ENCODE data around the gene AKAP5.
A peak's percentile ranks its signal among the peaks of the same experiment; 100 is the strongest.

The AKAP5 gene, protein sequence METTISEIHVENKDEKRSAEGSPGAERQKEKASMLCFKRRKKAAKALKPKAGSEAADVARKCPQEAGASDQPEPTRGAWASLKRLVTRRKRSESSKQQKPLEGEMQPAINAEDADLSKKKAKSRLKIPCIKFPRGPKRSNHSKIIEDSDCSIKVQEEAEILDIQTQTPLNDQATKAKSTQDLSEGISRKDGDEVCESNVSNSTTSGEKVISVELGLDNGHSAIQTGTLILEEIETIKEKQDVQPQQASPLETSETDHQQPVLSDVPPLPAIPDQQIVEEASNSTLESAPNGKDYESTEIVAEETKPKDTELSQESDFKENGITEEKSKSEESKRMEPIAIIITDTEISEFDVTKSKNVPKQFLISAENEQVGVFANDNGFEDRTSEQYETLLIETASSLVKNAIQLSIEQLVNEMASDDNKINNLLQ

DNA sequence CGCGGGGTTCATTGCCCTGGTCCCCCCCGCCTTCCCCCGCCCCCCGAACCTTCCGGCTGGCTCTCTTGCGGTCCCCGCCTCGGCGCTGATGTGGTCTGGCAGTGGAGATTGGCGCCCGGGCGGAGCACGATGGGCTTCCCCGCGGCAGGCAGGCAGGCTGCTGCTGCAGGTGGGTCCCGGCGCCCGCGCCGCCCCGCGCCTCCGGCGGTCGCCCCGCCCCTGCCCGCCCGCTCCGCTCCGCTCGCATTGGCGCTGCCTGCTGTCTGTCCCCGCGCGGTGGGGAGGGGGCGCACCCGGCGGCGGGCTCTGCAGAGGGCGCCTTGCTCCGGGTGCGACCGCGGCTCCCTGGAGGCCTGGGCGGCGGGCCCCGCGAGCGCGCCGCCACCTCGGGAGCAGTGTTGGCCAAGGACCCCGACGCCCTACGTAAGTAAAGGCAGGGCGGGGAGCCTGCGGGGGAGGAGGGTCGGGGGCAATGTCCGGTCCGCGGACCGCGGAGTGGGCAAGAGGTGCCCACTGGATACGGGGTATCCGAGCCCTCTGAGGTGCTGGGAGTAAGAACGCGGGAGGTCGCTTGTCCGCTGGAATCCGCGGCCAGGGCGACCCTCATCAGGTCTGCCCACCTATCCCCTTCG lies at the start of gene AKAP5:
Gene AKAP5 (plus strand): TSS at position 309 of the 632 bp plus-strand sequence. CDS start 2,896 bp downstream, outside the sequence.
- DNase-seq (ENCODE audit: low spot score), result no peak

DNA sequence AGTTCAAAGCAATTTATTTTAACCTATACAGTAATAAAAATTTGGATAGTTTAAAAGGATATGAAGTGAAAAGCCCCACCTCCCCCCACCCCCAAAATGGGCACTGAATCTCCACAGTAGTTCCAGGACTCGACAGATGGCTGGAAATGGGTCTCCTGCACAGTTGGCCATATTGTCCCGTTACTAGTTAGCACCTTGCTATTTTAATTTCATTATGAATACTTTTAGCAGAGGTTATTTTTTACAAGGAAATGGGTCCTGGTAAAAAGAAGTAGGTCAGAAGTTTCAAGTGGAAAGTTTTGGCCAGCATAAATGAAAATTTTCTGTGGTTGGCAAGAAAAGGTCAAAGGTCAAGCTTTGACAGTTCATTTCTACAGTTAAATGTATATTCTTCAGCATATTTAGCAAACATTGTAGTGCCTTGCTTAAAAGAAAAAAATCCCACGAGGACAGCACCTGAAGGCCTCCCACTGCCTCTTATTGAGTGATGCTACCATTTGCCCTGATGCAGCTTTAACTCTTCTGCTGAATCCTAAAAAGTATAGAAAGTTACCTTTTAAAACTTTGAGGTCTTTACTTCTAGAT lies 48.9 kb upstream of the AKAP5 start:
- no peak for DNase-seq (ENCODE audit: low spot score)

DNA sequence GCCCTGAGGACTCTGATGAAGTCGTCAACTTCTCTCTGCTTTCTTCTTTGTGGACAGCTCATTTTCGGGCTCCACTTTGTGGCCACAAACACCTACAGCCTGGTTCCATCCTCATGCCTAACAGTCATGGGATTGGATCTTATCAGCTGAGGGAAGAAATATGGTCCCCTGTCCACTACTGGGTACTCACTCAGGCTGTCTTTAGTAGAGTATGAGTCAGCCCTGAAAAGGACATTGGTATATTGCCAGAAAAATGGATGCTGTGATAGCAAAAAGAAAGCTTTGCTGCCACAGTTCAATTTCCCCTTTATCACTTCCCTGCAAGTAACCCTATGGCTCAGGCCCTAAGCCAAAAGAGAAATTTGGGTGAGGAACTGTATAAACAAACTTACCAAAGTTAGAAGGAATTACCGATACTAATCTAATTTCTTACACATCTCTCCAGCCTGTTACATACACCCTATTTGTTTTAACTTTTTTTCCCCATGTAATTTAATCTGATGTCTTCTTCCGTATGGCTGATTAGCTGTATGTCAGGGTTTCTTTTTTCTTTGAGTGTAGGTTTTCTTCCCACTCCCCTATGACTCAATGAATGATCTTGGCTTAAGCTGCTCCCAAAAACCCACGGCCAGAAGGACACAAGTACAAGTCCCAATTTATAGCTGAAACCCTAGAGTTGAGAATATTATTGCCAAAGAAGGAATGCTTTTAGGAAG lies 48.1 kb upstream of the AKAP5 start:
- DNase-seq (ENCODE audit: low spot score), result peak; percentile 47

DNA sequence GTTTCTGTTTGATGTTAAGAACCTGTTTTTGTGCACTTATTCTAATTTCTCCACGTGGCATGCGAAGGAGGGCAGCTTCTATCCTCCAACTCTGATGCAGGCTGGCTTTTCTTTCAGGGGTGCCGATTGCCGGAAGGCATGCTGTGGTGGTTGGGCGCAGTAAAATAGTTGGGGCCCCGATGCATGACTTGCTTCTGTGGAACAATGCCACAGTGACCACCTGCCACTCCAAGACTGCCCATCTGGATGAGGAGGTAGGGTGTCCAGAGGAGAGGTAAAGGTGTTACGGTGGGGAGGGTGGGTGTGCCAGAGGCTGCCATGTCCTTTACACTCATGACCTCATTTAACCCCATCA lies 47.6 kb upstream of the AKAP5 start:
- DNase-seq (ENCODE audit: low spot score), result no peak

DNA sequence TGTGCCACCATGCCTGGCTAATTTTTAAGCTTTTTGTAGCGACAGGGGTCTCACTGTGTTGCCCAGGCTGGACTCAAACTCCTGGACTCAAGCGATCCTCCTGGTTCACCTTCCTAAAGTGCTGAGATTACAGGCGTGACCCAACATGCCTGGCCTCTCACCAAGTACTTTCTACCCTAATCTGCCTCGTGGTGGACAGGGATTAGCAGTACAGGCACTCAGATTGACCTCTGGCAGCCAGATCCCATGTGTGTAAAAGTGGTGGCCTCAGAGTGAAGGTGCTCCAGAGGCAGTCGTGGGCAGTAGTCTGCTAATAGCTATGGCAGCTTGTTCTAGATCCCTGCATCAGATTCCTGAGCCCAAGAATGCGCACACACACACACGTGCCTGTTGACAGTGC lies 46.3 kb upstream of the AKAP5 start:
- no peak for DNase-seq (ENCODE audit: low spot score)

DNA sequence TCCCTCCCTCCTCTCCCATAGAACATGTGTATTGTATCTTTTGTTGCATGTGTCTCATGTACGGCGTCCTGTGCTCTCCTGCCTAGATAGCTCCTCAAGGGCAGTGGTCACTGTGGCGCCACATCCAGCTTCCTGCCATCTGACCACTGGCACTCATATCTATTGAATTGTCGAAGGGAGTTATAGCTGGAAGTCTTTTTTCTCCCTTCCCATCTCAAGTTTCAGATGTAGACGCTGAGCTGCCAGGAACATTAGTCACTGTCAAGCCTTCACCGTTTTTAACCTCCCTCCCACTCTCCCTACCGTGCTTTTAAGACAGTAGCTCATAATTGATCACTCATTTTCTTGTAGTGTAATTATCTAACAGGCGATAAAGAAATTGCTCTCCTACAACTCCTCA lies 44.1 kb upstream of the AKAP5 start:
- no peak for DNase-seq (ENCODE audit: low spot score)

DNA sequence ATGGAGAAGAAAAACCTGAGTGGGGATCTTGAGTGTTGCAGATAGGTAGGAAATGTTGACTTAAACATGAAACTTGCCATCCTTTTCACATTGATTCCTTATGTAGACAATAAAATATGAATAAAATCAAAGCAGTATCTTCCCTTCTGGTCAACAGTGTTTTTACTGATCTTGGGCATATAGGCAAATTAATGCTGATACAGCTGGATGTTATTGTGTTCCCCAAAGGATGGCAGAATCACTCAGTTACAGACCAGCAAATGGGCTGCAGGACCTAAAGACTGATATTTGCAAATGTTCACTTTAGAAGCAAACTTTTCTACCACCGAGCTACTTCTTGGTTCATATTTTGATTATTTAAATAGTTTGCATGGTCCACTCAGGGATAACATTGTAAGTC lies 43.3 kb upstream of the AKAP5 start:
- DNase-seq (ENCODE audit: low spot score), result no peak

DNA sequence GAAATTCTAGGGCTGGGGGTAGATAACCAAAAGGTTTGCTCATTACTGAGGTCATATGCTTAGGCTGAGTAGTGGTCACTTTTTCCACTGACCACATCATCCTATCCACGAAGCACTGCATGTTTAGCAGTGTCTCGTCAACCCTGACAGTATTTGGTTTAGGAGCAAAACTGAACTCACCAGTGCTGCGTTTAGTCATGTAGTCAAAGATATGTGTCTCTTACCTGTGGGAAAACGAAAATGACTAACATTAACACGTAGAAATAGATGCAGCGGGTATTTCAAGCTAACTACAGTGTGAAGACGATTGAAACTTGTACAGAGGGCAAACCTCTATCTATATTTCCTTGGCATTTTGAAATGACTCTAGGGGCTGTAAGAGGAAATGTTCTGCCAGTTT lies 42.5 kb upstream of the AKAP5 start:
- DNase-seq (ENCODE audit: low spot score), result no peak

DNA sequence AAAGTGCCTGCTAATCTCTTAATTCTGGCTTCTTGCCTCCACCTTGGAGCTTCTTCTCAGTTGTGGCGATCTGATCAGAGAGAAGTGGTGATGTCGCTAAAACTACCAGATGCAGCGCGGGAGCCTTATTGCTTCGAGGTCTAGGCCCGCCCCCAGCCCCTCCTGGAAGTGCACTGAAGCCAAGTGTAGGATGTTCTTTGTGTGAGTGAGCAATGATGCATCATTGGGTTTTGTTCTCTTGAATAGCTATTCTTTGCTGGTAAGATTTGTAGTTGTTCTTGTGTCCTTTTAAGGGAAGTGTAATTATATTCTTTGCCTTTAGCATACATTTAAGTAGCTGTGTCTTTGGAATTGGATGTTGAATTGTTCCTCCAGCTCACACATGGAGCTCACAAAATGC lies 41.3 kb upstream of the AKAP5 start:
- DNase-seq (ENCODE audit: low spot score), result no peak

DNA sequence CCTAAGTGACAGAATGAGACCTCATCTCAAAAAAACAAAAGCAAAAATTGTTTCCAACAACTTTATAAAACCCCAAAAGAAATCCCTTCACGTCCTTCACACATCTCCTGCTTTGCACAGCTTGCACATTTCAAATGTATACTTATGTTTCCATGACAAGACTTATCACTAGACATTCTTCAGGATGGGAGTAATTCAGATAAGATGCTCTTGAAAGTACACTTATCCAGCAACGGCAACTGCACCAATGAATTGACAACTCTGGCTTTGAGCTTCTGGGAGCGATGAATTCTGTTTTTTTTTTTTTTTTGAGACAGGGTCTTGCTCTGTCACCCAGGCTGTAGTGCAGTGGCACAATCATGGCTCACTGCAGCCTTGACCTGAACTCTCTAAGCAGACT lies 30.8 kb upstream of the AKAP5 start:
- no peak for DNase-seq (ENCODE audit: low spot score)

DNA sequence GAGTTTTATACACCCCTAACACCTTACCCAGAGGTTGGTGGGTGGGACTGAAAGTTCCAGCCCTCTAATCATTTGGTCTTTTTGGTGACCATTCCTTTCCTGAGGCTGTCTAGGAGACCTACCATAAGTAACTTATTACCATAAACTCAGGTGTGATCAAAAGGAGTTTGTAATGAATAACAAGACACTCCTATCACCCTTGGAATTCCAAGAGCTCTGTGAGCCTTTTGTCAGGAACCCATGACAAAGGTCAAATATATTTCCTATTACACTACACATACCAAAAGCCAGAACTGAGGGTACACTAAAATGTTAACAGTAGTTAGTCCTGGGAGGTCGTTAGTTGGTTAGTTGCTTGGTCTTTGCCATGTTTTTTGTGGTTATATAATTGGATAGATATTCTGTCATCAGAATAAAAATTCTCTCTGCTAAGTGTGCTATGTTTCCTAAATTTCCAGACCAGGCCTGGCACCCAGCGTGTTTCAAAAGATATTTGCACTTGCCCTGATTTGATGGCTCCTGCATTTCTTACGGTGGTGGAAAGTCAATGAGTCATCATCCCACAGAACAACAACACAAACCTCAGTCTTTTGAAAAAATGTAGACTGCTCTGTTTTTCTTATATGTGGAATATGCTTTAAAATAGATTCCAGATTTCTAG lies 27.0 kb upstream of the AKAP5 start:
- DNase-seq (ENCODE audit: low spot score), result no peak

DNA sequence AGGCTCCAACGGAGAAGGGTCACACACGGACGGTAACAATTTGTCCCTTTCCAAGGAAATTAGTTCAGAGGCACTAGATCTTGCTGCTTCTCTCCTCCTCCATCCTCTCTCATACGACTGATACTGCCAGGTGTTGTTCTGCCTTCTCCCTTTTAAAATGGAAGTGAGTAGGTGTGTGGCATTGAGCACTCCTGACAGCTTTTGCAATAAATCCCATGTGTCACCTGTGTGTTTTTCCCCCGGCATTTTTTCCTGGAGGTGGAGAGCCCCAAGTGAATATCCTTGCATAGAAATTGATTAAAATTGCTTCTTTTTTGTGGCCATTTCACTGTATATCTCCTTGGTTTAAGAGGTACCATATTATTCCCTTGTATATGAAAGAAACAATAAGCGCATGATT lies 26.2 kb upstream of the AKAP5 start:
- no peak for DNase-seq (ENCODE audit: low spot score)

DNA sequence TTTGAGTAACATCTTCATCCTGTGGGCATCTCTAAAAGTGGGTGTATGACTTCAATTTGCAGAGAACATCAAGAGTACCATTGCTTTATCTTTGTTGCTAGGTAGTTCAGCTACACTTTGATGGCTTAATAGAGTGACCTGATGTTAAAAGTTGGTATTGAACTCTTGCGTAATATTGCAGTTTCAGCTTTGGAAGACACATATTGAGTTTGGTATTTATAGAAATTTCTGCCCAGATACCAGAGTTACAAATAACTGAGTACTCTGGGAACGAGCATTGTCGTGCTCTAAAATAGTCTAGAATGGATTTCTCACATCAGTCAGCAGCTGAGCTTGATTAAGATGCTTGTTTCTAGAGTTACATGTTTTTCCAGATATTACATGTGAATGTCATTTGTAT lies 24.8 kb upstream of the AKAP5 start:
- DNase-seq (ENCODE audit: low spot score), result no peak

DNA sequence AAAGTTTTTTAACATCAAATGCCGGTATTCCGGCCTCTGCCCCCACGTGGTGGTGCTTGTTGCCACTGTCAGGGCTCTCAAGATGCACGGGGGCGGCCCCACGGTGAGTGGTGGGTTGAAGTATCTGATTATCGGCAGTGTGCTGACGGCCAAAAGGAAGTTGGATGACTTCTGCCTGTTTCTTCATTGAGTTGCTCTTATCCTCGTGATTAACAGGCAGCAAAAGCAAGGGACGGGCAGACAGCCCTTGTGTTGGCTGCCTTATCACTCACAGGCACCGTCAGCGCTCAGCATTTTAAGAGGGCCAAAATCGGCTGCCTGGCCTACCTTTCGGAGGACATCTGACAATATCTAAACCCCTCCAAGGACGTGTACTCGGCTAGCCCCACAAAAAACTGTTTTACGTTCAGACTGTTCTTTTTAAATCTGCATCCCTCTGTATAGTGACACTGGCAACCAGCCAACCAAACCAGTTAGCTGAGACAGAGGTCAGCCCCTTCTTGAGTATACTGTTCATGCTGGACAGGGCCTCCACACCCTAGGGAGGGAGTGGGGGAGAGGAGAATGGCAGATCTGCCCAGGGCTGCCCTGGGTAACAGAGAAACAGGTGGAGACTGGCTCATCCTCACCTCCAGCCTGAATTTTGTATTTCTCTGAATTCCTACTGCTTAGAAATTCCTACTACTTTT lies 22.9 kb upstream of the AKAP5 start:
- peak; percentile 13 for DNase-seq (ENCODE audit: low spot score)

DNA sequence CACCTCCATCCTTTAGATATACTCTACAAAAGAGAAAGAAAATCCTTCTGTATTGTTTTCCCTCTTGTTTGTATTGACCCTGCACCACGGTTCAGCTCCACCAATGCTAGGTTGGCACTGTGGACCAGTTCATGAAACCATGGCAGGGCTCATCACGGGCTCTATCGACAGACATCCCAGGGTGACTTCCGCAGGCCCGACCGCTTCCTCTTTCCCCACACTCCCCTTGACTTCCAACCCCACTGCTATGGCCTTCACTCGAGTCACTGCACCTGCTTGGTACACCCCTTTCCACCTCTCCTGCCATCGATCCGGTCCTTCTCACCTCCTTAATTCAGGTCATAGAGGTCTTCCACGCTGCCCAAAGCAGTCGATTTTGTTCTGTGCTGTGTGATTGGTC lies 21.2 kb upstream of the AKAP5 start:
- no peak for DNase-seq (ENCODE audit: low spot score)

DNA sequence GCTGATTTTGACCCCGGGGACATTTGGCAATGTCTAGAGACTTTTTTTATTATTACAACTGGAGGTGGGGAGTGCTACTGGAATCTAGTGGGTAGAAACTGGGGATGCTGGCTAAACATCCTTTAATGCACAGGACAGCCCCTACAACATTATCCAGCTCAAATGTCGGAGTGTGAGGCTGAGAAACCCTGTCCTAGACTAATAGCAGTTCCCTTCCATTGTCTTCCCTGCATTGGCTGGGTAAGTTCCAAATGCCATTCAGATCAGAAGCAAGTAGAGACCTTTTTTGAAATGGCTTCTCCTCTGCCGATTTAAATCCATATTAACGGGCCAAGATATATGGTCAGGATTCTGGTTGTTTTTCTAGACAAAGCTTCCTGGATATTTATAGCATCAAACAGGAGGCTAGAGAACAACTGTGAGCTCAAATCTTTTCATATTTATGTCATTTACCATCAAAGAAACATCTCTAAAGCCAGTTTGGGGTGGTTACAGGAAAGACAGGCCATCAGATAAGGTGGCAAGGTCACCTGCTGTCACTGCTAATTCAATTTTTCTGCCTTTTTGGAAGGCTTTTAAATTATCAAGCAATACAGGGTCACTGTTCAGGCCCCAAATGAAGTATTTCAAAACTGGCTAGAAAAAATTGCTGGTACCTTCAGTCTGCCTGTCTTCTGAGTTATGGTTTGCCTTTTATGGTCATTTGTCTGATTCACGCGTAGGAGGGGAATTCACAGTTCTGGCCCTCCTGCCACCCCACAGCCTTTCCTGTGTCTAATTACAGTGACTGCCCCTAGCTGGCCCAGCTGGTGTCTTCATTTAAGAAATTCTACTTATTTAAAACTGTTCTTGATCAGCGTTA lies 20.1 kb upstream of the AKAP5 start:
- DNase-seq (ENCODE audit: low spot score), result no peak

DNA sequence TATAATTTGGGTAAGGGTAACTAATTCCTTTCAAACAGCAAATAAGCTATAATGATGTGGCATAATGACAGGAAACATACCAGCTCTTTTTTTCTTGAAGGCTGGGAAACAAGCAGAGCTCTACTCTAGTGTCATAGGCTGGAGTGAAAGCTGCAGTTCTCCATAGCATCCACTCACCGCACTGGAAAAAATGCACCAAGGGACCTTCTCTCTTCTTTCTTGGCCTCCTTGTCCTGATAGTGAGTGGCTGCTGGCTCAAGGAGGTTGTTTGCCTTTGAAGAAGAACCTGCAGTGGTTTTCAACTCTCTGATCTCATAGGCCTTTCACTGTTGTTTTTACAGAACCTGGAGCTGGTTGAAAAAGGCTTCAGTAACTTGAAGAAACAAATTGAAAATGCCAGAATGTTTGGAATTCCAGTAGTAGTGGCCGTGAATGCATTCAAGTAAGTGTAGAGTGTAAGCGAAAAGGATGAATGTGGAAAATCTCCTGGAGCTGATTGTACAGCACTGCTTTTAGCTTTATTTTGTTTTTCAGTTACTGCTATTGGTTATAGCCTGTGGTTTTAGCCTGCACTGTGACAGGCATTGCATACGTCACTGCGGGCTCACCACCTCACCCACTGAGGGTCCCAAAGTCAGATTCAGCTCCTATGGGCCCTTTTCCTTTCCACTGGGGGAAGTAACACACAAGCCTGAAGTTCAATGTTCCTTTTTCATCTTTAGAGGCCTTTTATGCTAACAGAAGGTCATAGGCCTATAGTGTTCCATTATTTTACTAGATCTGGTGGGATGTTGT lies 17.2 kb upstream of the AKAP5 start:
- DNase-seq (ENCODE audit: low spot score), result no peak

DNA sequence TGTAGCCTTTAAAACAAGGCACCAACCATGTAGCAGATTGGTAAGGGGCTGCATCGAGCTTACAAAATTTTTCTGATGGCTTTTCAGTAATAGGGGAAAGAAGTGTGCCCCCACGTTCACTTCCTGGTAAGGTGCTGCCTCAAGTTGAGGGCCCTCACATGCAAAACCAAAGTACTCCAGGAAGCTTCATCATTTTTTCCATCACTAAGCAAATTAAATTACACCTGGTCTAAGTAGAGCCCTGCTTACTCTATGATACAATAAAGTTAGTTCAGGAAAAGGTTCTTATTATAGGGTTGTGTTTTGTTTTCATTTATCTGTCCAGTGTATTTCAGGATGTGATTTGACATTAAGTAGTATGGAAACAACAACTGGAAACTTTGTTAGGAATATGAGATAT lies 15.0 kb upstream of the AKAP5 start:
- no peak for DNase-seq (ENCODE audit: low spot score)

DNA sequence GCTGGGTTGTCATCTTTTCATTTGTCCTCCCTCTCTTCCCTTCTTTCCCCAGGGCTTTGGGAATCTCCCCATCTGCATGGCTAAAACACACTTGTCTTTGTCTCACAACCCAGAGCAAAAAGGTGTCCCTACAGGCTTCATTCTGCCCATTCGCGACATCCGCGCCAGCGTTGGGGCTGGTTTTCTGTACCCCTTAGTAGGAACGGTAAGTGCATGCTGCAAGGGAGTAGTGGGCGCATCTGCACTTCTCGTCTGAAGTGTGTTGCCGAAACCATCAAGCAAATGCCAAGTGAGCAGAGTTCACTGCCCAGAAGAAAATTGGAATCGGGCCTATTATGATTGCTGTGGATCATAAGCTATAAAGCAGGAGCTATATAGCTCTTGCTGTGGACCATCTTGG lies 10.6 kb upstream of the AKAP5 start:
- DNase-seq (ENCODE audit: low spot score), result no peak
